Glomerular visceral epithelial cell (primary cell): ENCODE measurements around the gene SORCS2.

Source experiments
- DNase-seq: peaks from one replicate; pipeline ENCODE4 v3.0.0-alpha.2; 2016; ENCODE audit errors: extremely low spot score

Gene SORCS2

DNA sequence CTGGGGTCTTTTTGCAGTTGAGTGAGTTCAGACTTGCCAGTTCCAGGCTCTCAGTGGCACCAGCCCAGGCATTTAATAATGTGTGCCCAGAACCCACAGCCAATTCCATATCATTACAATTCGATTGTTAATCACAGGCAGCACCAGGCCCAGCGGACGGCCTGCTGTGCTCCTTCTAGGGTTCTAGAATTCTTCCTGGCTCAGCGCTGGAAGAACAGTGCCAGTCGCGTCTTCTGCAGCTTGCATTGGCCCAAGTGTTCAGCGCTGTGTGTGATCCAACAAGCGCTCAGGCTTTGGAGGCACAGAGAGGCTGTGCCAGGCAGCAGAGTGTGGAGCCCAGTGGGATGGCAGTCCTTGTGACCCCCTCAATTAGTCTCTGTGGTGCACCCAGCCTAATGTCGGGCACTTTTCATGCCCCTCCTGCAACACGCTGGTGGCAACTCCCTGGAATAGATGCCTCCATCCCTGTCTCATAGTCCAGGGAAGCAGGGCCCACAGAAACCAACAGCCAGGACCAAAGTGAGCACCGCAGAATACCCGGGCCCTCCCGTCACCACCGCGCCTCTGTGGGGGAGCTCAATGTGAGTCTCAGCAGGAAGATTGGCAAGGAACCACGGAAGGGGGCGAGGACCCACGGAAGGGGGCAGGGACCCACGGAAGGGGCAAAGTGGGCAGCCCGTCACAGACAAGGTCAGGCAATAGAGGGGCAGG, 554.2 kb downstream of the SORCS2 start:
- DNase-seq: no peak

DNA sequence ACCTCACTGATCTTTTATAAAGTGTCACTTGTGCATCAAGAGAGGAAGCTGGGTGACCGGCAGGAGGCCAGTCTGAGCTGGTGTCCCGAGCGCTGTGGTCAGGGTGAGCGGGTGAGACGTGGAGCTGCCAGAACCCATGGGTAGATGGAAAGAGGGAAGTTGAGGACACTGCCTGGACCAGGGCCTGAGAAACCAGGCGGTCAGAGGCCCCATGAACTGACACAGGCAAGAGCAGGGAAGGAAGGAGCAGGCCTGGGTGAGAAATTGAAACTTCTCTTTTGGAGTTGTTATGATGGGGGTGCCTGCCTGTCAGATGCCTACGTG, 554.7 kb downstream of the SORCS2 start:
- no peak for DNase-seq

DNA sequence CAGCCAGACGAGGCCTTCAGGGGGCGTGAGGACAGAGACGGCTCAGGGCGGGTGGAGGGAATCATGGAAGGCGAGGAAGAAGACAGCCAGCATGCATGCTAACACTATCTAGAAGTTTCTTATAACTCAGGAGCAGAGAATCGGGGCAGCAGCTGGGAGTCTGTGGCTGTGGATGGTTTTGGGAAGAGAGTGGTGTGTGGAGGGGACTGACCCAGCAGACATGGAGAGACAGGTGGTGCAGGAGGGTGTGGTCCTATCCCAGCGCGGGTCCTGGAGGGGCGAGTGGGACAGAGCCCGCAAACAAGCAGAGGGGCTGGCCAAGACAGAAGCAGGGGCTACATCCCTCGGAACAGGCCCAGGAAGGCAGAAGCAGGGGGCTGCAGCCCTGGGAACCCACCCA, 555.2 kb downstream of the SORCS2 start:
- DNase-seq: no peak

DNA sequence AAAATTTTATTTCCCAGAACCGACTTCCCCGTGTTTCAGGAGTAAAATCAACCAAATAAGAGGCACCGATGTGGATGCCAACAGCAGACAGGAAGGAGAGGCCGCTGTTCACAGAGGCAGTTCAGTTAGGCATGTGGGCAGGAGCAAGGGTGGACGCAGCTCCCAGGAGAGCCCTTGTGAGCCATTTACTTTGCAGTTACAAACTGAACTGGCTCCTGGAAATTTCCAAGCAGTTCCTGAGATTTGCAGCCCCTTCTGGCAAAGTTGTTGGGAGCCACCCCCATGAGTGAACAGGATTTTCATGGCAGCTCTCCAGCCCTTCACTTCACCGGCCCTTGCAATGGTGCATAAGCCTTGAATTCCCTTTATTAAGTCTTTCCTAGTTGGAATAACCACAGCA, 558.2 kb downstream of the SORCS2 start:
- DNase-seq: no peak

DNA sequence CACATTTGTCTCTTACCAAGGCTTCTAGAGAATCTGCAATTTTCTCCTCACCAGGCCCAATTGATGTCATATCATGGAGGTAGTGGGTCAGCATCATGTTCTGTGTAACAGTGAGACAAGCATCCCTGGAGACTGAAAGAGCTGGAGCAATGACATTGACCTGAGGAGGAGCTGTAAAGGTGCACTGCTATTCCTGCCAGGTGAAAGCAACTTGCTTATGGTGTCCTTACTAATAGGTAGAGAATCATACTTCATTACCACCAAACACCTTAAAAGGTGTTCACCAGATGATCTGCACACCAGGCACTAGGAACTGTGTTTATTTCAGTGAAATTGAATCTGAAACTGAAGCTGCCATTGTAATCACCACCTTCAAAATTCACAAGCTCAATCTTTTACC, 558.6 kb downstream of the SORCS2 start:
- DNase-seq: no peak

DNA sequence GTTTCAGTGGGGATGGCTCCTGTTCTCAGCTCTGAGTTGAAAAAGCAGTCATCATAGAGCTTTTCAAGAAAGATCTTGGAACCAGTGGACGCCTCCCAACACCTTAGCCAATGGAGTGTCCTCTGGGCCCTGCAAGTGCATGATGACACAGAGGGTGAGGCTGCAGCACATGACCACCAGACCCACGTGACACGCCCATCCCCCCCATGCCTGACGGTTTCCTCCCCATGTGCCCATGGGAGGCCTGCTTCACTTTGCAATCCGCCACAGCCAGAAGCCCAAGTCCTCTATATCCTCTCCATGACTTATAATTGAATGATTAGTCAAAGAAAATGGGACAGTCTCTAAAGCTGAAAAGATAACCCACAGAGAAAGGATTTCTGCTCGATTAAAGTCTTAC, 560.3 kb downstream of the SORCS2 start:
- DNase-seq: no peak

DNA sequence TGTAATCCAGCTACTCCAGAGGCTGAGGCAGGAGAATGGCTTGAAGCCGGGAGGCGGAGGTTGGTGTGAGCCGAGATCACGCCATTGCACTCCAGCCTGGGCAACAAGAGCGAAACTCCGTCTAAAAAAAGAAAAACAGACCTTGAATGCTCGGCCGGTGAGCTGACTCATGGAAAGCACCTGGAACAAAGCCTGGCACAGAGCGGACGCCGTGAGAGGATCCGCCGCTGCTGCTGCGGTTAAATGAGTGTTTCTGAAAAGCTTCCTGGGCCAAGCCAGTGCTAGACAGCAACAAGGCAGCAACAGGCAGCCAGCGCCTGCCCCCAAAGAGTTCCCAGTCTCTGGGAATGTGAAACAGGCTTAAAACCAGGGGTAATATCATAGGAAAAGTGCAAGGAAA, 560.9 kb downstream of the SORCS2 start:
- DNase-seq: no peak

DNA sequence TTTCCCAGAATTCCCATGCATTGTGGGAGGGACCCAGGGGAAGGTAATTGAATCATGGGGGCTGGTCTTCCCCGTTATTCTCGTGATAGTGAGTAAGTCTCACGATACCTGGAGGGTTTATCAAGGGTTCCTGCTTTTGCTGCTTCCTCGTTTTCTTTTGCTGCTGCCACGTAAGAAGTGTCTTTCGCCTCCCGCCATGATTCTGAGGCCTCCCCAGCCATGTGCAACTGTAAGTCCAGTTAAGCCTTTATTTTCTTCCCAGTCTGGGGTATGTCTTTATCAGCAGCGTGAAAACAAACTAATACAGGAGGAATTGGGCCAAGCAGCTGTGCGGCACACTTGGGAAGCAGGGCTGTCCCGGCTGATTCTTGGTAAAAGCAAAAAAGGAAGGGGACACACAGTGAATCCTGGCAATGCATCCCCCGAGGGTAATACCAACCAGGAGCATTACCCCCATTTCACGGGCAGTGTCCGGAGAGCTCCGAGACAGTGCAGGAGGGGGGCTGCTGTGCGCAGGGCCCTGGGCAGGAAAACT, 561.7 kb downstream of the SORCS2 start:
- DNase-seq: no peak

DNA sequence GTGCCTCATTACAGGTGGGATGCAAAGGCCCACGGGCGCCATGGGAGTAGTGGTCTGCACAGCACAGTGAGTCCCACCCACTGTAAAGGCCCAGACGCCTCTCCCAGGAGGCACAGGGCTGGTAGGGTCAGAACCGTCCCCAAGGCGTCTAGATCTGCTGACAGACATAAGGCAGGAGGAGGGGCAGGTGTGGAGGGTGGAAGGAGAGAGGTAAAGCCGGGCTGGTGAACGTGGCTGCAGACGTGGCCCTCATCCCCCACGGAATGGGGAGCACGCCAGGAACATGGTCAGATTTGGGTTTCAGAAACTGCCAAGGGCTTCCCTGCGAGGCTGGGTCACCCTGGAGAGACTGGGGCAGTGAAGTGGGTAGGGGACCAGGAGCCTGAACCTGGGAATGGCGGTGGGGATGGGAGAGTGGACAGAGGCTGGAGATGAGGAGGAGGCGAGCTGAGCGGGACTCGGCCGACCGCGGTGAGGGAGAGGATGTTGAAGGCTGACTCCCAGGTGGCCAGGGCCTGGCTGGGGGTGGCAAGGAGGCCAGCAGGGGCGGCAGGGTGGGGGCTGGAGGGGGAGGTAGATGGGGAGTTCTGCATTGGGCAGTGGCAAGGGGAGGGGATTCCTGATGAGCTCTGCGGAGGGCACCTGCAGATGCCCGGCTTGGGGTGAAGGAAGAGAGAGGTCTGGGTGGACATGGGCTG, 562.4 kb downstream of the SORCS2 start:
- no peak for DNase-seq

DNA sequence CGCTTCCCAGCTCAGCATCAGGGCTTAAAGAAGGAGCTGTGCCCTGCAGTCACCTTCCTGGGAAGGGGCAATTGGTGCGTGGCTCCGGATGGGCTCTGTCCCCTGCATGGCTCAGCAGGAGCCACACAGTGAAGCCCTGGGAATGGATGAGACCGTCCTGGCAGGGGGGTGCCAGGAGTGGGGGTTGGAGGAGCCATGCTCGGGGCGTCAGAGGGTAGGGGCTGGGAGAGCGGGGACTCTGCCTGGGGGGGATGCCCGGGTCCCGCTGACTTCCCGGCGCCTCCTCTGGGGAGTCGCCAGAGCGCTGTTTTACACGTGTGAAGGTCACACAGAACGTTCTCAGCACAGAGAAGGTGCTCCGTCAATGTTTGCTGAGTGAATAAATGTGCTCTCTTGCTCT, 563.2 kb downstream of the SORCS2 start:
- DNase-seq: no peak

DNA sequence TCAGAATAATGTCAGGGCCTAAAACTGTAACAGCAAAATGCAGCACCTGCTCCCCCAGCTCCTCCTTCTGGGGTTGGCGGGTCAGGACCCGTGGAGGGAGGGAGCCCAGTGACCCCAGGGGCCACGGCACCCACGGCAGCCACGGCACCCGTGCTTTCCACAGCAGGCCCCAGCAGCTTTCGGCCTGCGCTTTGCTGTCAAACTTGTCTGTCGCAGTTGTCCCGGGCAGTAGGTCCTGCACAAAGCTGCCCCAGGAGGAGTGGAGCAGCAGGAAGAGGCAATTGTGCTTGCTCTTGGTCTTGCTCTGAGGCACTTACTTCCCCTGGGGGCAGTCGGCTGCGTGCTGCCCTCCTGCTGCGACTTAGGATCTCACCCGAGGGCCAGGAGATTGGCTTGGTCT, 563.7 kb downstream of the SORCS2 start:
- DNase-seq: no peak

DNA sequence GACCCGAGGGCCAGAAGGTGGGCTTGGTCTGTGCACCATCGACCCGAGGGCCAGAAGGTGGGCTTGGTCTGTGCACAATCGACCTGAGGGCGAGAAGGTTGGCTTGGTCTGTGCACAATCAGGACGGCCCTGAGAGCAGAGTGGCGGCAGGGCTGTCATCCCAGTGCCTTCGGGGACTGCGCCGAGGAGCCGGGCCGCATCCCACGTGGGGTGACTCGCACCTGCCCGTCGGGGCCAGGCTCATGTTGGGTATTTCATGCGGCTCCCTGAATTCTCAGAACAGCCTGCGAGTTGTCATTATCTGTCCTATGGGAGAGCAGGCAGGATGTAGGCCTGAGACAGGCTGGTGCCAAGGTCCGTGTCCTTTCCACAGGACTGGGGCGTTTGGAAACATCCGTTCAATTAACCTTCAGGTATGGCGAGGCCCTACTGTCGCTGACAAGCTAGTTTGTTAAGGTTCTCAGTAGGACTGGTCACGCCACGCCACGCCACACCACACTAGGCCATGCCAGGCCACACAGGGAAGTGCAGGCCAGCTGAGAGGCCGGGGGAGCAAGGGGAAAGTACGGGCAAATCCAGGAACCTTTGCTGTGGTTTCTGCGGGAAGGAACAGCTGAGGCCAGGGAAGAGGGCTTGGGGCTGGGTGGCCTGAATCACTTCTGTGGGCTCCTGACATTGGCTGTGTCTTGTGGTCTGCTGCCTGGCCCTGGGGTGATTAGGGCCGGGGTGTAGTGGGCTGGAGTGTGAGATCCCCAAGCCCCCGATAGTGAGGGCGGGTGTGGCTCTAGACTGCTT, 564.4 kb downstream of the SORCS2 start:
- DNase-seq: peak; percentile 80

DNA sequence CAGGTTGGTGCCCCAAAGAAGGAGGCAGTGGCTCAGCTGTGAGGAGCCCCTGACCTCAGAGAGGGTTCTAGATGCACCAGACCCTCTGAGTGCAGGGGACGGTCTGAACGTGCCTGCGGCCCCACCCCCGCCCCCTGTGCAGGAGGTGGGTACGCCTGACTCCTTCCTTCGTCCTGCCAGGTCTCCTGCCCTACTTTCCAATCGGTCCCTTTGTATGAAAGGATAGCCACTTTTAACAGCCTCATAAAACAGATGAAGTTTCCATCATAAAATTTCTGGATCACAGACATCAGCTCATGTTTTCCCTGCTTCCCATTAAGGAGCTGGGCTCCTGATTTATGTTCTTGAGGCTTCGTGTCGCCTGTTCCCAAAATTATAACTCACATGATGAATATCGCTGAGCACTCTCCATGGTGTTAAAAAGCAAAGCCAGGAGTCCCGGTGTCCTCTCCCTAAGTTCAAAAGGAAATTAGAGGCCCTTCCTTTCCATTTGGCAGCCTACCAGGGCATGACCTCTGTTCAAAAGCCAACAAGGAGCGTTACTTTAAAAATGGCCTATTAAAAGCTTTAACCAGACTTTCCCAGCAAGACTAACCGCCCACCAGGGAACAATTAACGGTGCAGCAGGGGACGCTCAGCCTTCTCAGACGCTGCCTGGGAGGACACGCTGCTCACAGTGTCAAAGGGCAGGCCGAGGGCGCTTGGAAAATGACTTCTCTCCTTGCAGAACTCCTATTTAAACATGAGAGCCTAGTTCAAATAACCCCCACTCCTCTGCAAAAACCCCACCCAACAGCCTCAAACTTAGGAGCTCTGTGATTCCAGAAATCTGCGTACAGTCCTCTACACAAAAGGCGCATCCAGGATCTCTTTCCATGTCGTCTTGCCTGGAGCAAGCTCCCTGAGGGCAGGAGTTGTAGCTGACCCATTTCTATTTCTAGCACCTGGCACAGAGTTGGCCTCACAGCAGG, 565.4 kb downstream of the SORCS2 start:
- DNase-seq: no peak

DNA sequence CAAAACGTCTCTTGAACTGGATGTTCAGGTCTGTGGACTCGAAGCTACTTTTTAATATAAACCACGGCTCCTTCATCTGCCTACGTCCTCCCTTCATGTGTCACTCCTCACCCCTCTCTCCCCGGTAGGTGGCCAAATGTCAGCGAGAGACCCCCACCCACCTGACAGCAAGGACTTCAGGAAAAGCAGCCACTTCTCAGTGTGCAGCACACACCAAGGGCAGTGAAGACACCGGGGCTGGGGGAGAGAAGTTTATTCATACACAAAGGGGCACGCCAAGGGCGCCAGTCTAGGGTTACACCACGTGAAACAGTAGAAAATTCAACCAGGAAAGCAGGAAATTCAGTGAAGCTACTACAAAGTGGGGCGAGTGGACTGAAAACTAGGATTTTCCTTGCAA, 566.1 kb downstream of the SORCS2 start:
- DNase-seq: no peak

DNA sequence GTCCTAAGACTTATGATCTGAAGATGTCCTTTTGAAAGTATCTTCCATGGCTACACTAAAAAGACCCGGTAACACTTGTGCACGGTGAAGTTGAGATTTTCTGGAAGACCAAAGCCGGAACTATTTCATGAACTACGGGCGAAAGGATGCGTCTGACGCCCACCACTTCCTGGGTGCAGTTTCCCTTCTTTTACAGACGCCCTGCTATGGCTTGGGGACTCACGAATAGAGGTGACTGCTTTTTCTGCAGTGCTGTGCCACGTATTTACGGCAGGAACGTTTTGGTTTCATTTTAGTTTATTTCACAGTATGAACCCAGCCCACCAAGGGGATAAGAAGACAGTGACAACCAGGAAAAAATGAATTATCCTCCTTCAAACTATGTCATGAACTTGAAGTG, 566.9 kb downstream of the SORCS2 start:
- DNase-seq: no peak

DNA sequence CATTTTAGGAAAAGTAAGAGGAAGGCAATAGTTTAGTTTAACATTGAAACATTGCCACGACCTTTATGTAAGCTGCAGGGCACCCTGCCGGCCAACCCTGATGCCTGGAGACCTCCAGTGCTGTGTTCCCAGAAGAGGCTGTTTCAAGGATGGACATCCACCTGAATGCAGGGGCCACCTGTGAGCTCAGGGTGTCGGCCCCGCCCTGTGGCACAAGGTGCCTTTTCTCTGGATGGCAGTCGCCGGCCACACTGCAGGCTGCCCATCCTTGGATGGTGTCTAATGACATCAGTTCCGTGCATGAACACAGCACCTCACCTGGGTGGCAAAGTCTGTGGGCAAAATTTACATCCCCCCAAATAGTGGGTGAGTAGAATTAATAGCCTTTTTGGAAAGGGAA, 567.3 kb downstream of the SORCS2 start:
- no peak for DNase-seq

DNA sequence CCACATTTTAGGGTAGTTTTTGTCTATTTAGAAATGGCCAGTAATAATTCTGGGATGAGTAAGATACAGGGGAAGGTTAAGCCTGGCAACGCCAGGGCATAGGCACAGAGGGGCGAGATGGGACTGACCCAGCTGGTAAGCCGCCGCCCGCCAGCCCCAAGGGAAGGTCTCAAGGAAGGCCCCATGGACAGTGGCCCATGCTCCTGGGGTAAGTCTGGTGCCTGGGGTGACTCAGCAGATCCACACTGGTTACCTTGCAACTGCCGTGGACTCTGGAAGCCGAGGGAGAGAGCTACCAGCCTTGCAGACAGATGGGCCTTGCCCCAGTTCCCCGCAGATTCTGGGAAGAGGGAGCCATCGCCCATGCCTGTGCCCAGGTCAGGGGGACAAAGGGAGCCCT, 567.9 kb downstream of the SORCS2 start:
- DNase-seq: no peak

DNA sequence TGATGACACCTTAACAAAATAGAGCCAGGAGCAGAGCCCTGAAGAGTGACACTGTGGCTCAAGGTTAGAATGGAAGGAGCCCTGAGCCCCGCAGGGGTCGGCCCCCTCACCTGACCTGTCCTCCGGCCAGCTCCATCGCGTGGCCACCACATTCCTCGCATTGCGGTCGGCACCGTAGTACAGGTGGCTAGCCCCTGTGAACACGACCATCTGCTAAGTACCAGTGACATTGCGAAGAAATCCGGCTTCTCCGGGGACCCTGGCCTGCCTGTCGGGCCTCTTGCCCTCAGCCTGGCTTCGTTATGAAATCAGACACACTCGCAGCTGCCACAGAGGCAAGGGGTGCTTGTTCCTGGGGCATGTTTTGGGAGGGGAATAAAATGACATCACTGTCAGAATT, 568.4 kb downstream of the SORCS2 start:
- no peak for DNase-seq

DNA sequence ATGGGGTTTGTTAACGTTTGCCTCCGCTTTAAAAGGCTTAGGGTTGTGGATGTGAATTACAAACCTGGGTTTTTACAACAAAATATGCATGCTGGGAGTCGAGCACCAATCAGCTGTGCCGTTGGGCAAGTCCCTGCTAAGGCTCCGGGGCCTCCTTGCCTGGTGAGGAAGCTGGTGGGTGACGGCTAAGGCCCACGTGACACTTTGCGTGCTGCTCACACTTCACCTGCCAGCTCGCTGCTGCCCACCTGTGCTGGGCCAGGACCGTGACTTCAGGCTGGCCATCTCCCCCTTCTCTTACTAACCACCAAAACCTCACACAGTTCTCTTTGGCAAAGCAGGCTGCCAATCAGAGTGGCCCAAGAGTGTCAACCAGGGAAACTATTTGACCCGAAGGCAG, 569.0 kb downstream of the SORCS2 start:
- DNase-seq: no peak

DNA sequence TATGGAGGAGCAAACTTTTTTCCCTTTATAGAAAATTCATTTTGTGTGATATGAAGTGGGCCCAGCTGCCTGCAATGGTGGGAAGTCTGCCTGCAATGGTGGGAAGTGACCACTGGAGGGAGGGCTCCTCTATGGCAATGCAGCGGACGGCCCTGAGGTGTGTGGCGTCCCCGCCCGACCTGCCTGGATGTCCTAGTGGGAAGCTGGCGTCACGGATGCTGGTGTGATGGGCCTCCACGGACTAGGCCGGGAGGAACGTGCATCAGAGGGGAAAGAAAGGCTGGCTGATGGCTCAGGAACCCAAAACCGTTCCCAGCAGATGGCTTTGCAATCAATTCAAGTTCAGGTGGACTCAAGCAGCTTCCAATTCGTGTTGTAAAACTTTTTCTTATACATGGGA, 569.4 kb downstream of the SORCS2 start:
- peak; percentile 32 for DNase-seq

DNA sequence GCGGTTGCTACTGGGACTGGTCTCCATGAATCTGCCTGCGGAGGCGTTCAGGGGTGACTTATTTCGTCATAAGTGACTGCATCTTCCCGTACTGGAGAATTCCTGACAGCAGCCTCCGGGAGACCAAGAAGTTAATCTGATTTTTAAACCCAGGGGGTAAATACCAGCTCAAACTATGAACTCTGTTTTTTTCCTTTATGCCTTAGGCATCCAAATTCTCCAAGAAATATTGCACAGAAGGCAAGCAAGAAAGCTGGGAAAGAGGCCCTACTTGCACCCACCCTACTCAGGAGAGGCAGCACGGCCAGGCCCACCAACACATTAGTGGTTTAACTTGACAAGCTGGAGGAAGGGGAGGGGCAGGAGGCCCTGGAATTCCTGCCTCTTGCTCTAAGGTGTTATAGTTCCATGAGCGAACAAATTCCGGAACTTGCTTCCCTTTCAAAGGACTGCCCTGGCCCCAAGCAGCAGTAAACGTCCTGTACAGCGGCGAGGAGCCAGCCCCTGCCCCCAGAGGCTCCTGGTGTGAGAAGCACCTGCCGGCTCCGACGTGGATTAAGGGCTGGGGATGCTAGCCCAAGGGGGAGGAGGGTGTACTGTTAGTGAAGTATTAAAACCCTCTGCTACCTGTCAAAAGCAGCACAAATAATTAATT, 570.2 kb downstream of the SORCS2 start:
- DNase-seq: no peak
